NCI-H187 (cell line): ENCODE results near the gene USP6NL.

ENCODE experiments used
- DNase-seq, 2 experiments: peaks; one replicate each; lab custom pipeline; 2025; lab: John Stamatoyannopoulos, UW

Gene USP6NL

GRCh38 chr10:11616021-11616420 lies 4.6 kb upstream of the USP6NL start:
- no peak for DNase-seq

GRCh38 chr10:11615396-11615795 lies 3.9 kb upstream of the USP6NL start:
- DNase-seq: no peak

DNA sequence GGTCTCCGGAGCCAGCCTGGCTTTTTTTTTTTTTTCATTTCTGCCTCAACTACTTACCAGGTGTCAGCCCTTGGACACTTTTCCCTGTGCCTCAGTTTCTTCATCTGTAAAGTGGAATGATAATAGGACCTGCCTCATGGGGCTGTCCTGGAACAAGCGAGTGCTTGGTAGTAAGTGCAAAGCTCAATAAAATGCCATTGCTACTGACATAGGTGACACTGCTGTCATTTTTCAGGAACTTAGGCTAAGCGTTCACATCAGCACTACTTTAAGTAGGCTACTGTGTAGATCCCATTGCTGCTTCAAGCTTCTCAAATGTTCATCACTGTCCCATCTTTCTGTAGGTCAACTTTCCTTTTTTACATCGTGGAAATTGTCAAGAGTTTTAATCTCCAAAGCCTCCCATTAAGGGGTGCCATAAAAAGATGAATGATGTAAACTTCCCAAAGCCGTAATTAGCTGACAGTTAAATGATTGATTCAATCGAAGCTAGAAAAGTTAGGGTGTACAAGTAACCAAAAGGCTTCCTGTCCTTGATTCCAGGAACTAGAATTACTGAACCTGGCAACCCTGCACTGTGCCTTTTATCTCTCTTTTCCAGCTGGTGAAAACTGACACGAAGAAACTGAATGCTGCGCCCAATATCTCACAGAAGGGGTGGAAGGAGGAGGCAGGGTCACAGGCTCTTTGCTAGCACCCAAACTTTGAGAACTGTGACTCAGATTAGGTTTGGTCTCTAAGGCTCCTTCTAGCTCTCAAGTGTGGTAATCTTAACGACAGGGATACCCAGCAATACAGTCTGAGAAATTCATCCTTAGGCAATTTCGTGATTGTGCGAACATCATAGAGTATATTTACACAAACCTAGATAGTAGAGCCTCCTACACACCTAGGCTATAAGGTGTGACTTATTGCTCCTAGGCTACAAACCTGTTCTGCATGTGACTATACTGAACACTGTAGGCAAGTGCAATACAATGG lies 861 bp upstream of the USP6NL start:
- no peak for DNase-seq

DNA sequence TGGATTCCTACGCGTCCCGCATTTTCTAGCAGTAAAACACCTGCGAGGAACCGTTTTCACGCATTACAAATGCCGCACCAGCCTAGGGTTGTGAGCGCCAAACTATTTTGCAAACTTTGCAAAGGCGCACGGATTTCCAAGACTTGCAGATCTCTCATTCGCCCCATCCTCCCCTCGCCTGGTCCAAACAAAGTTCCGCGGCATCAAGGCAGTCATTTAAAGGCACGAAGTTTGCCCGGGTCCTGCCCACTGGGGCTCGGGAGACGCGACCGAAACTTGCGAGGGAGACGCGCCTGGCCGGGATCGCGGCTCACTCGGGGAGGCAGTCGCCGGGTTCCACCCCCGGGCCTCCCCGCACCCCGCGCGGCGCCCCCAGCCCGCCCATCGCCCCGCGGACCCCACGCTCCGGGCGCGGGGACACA lies 613 bp downstream of the USP6NL start:
- DNase-seq: no peak

- DNase-seq: no peak
Measured at GRCh38 chr10:11610166-11610825, 1.2 kb downstream of the USP6NL start.

DNA sequence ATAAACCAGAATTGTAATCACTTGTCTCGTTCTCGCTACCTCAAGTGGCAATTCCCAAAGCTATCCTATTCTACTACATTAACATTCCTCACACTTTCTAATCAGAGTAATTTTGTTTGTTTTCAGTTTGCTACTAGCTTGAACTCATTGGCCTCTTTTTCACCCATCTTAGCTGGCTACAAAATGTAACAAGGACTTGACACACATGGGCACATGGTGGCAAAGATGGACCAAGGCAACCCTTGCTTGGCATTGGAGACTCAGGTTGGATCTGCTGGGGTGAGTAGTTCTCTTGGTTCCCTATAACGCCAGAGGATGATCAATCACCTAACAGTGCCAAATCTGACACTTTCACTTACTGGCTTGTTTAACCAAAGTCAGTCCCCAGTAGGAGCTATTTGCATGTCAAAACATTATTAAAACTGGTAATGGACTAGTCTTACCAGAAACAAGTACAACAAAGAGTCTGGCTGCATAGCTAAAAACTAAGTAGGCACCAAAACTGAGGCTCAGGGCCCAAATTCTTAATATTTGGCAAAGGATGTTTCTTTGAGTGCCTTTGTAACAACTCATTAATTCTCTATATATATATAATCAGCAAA lies 1.9 kb downstream of the USP6NL start:
- DNase-seq: no peak

GRCh38 chr10:11609052-11609451 lies 2.4 kb downstream of the USP6NL start:
- DNase-seq: no peak

- no peak for DNase-seq
Measured at GRCh38 chr10:11608159-11609013, 3.1 kb downstream of the USP6NL start.

DNA sequence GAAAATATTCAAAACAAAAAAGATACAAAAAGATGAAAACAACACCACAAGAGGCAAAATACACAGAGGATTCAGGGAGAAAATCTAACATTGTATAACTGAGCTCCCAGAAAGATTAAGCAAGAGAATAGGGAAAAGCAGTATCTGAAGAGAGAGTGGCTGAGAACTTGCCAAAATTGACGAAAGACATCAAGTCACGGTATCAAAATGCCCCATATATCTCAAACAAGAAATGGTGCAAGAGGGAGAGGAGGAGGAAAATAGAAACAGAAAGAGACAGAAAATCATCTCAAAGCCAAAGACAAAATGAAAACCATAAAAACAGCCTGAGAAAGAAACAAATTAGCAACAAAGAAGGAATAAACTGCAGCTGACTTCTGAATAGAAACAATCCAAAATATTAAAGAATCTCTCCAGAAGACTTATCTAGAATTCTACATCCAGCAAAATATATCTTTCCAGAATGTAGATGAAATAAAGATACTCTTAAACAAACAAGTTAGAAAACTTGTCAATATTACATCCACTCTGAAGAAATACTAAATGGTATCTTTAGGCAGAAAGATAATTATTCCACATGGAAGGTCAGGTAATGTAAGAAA lies 5.5 kb downstream of the USP6NL start:
- DNase-seq: no peak

DNA sequence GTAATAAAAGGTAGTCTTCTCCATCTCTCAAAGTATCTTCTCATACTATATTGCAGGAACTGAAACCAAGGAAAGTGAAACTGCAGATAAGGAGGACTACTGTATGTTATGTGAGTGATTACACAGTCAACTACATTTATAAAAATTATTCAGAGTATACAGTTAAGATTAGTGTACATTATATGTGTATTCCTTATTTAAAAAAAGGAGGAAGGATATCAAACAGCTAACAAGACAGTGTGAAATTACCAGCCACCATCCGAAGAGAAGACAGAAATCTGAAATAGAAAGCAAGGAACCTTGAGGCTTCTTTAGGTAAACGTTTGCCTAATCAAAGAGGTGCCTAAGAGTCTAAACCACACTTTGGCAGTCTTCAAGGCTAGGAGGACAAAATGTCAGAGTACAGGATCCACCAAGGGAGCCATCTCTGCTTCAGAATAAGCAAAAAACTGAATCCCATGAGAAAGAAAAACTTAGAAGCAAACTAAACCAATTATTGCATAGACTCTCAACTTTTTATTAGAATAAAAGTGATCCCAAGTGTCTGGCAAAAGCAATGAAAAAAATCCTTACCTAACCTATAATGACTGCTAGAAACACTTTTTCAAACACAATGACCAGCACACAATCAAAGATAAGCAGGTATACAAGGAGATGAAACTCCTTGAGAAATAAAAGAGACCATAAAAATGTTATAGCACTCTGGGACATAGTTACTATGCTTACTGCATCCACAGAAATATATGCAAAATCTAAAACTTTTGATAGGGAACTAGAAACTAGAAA lies 6.4 kb downstream of the USP6NL start:
- DNase-seq: no peak

DNA sequence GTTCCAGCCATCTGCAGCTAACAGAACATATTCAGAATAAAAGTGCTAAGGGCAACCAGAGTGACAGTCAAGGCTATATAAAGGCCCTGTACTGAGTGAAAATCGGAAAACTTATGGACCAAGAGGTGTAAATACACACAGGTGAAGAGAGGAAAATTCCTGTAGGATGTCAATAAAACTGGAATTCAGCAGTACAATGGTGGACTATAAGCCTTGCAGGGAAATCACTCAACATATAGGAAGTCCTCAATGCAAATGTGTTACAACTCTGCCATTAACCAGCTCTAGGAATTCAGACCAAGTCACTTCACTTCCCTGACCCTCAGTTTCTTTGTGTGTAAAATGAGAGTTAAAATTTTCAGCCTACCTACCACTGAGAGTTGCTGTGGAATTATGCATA lies 7.7 kb downstream of the USP6NL start:
- no peak for DNase-seq

- no peak for DNase-seq
Measured at GRCh38 chr10:11602919-11603523, 8.4 kb downstream of the USP6NL start.

GRCh38 chr10:11602358-11602757 lies 9.1 kb downstream of the USP6NL start:
- DNase-seq: no peak

- DNase-seq: no peak
Measured at GRCh38 chr10:11601670-11602069, 9.8 kb downstream of the USP6NL start.

DNA sequence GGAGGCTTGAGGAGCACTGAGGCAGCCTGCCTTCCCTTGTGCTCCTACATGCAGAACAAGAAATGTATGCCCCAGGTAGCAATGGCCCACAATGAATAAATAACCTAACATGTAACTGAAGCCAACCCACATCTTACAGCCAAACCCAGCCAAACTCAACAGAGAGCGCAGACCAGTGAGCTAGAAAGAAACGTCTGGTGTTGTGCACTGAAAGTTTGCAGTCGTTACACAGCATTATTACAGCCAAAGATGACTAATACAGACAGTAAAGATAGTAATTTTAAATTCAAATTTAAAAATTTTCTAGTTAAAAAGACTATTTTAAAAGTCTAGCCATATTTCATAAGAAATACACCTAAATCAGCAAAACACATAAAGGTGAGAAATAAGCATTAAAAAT lies 11.2 kb downstream of the USP6NL start:
- no peak for DNase-seq

GRCh38 chr10:11598712-11599397 lies 12.6 kb downstream of the USP6NL start:
- DNase-seq: no peak

GRCh38 chr10:11597470-11597869 lies 14.0 kb downstream of the USP6NL start:
- DNase-seq: no peak

- DNase-seq: no peak
Measured at GRCh38 chr10:11595395-11595692, 16.1 kb downstream of the USP6NL start.

DNA sequence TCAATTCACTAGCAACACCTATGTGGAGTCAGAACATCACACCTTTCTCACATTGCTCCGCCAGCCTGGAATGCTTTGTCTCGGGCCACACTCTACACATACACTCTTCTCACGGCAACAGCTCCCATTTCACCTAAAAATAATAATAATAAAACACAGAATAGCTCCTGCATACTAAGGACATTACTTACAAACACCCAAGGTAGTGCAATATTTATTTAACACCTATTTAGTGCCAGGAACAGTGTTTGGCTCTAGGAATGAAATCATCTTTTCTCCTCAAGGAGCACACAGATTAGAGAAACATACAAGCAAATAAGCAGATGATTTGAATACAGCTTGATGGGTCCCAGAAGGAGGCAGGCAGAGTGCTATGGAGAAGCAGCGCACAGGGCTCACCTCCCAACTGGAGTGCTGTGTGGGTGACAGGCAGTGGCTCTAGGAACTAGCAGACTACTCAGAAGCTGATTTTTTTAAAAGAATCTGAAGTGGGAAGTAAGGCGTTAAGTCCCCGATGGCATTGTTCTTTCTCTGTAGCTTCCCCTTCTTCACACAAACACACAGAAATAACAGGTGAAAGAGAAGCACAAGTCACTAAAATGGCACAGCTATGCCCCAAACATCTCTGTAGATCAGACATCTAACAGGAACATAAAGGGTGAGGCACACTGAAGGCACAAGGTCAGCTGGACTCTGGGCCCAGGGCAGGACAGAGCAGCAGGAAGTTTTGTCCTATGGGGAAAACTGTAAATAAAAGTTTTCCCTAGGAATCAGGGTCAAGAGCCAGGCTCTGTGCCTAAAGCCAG lies 16.7 kb downstream of the USP6NL start:
- DNase-seq: no peak
